Thyroid gland (tissue), 4 donors: ENCODE results near the gene MAGI1. TPM values are rescaled to one million over a fixed set of nuclear protein-coding genes. Genes with fewer than 3 reads are reported as not detected.

Experiments
- DNase-seq, 2 donors: peaks; one replicate each; pipeline ENCODE4 v3.0.0-alpha.2; 2019
- H3K27ac ChIP-seq, 3 donors: fragments of 200-600 bp; sonication (generic); 1 replicate in 2 of 3; 2 replicates in 1 of 3; pipeline ENCODE4 v1.5.1; 2016 to 2019; ENCODE audit warnings: mild to moderate bottlenecking in 1 of 3, moderate library complexity in 1 of 3
- H3K27me3 ChIP-seq: fragments of 200-600 bp; sonication (generic); one replicate; pipeline ENCODE4 v1.5.1; 2019
- H3K36me3 ChIP-seq, 2 donors: fragments of 200-600 bp; sonication (generic); one replicate each; pipeline ENCODE4 v1.5.1; 2016 to 2019
- H3K4me1 ChIP-seq, 2 donors: fragments of 200-600 bp; sonication (generic); one replicate each; pipeline ENCODE4 v1.5.1; 2017 to 2019
- H3K4me3 ChIP-seq, 3 donors: fragments of 200-600 bp; sonication (generic); replicated peaks in 1 of 3; 1 replicate in 2 of 3; 2 replicates in 1 of 3; pipeline ENCODE4 v1.5.1; 2016; ENCODE audit warnings: mild to moderate bottlenecking in 1 of 3
- H3K9me3 ChIP-seq: fragments of 200-600 bp; sonication (generic); one replicate; pipeline ENCODE4 v1.5.1; 2017
- CTCF ChIP-seq, 6 experiments: fragments of 200-600 bp in 3 of 6; fragments of 450-650 bp in 3 of 6; sonication (generic) in 3 of 6; IDR thresholded peaks; one replicate each; pipeline ENCODE4 v1.5.1; 2016 to 2019; ENCODE audit warnings: antibody characterized with exemption in 6 of 6, mild to moderate bottlenecking in 2 of 6, inconsistent platforms in 1 of 6, moderate library complexity in 1 of 6
- POLR2A ChIP-seq, 2 donors: fragments of 450-650 bp; IDR thresholded peaks; one replicate each; pipeline ENCODE4 v1.6.1; 2017; ENCODE audit warnings: antibody characterized with exemption in 2 of 2, mild to moderate bottlenecking in 2 of 2, moderate library complexity in 1 of 2
- WGBS, 2 donors: methylation state at CpG; one replicate each; pipeline ENCODE4 v1.1.5; 2017; 5-methylcytosine and 5-hydroxymethylcytosine counted together
- intact Hi-C: fragments of 100-400 bp; cut with DNase I; formaldehyde crosslinking; loops from one replicate; pipeline ENCODE4 v1.15.1; 2023
- total RNA-seq, 4 donors: library from RNA; depleted of rRNA; stranded (reverse); fragments of >200 nt; gene quantifications; one replicate each; pipeline ENCODE4 v1.2.3, GENCODE V29; 2016

MAGI1 gene
- total RNA-seq, 4 donors from 2014 or later = 60.5 to 123 (median 87.5) TPM

GRCh38 chr3:65996589-65996988, 42.1 kb downstream of the MAGI1 start:
- Histone ChIP-seq H3K9me3 (no peaks in the 10 kb centered on the region), H3K36me3 (no peaks in the 10 kb centered on the region), H3K27ac (no peak overlapping the region), H3K4me3 (no peak overlapping the region), H3K4me1 (peaks cover 0 to 14% of the 10 kb centered on the region in 2 donors), H3K27me3 (no peaks in the 10 kb centered on the region)
- WGBS, 2 donors = 81 to 86% methylated on average over 11 of the region's 11 CpGs
- intact Hi-C loops = no loop called here
- peak in 1 of 2 donors; percentile 22 for DNase-seq
- no peak for TF ChIP-seq POLR2A (IDR thresholded peaks at IDR 0.05)

- H3K36me3 ChIP-seq = no peaks in the 10 kb centered on the region
- DNase-seq = no peak
- peaks cover 0 to 9% of the 10 kb centered on the region in 2 donors for H3K4me1 ChIP-seq
- no peak overlapping the region for H3K27ac ChIP-seq
- WGBS, 2 donors = 93 to 95% methylated on average over 6 of the region's 6 CpGs
- H3K9me3 ChIP-seq = no peaks in the 10 kb centered on the region
- H3K27me3 ChIP-seq = no peaks in the 10 kb centered on the region
- intact Hi-C loops = no loop called here
- H3K4me3 ChIP-seq = no peak overlapping the region
- TF ChIP-seq CTCF (IDR thresholded peaks at IDR 0.05) (no peak), POLR2A (IDR thresholded peaks at IDR 0.05) (no peak)
Measured at GRCh38 chr3:65995515-65995914, 43.2 kb downstream of the MAGI1 start.

- intact Hi-C loops = no loop called here
- Histone ChIP-seq H3K36me3 (no peaks in the 10 kb centered on the region), H3K27me3 (no peaks in the 10 kb centered on the region), H3K4me1 (peaks cover 0 to 8% of the 10 kb centered on the region in 2 donors), H3K27ac (no peak overlapping the region), H3K9me3 (no peaks in the 10 kb centered on the region), H3K4me3 (no peak overlapping the region)
- no peak for DNase-seq
- TF ChIP-seq CTCF (IDR thresholded peaks at IDR 0.05) (no peak), POLR2A (IDR thresholded peaks at IDR 0.05) (no peak)
- 72 to 85% methylated on average over 4 of the region's 4 CpGs for WGBS, 2 donors
Measured at GRCh38 chr3:65995030-65995429, 43.7 kb downstream of the MAGI1 start.

- 100% methylated on average over 1 of the region's 1 CpG for WGBS, 2 donors
- DNase-seq = no peak
- peaks cover 0 to 8% of the 10 kb centered on the region in 2 donors for H3K4me1 ChIP-seq
- no peak overlapping the region for H3K27ac ChIP-seq
- no peak overlapping the region for H3K4me3 ChIP-seq
- H3K27me3 ChIP-seq = no peaks in the 10 kb centered on the region
- TF ChIP-seq POLR2A (IDR thresholded peaks at IDR 0.05) = no peak
- no peak for TF ChIP-seq CTCF (IDR thresholded peaks at IDR 0.05)
- H3K36me3 ChIP-seq = no peaks in the 10 kb centered on the region
- intact Hi-C loops = no loop called here
- no peaks in the 10 kb centered on the region for H3K9me3 ChIP-seq
Measured at GRCh38 chr3:65993134-65993900, 45.4 kb downstream of the MAGI1 start.

- Histone ChIP-seq H3K36me3 (no peaks in the 10 kb centered on the region), H3K4me1 (peaks cover 0 to 8% of the 10 kb centered on the region in 2 donors), H3K27ac (no peak overlapping the region), H3K27me3 (no peaks in the 10 kb centered on the region), H3K9me3 (no peaks in the 10 kb centered on the region), H3K4me3 (no peak overlapping the region)
- intact Hi-C loops = no loop called here
- no peak for DNase-seq
- no peak for TF ChIP-seq POLR2A (IDR thresholded peaks at IDR 0.05)
- no peak for TF ChIP-seq CTCF (IDR thresholded peaks at IDR 0.05)
- WGBS, 2 donors = 86 to 87% methylated on average over 1 of the region's 1 CpG
Measured at GRCh38 chr3:65992106-65992505, 46.6 kb downstream of the MAGI1 start.
